GM13976 (cell line): ENCODE measurements around the gene COL9A2.

Source experiments
- DNase-seq: peaks from one replicate; pipeline ENCODE4 v3.0.0; 2012; ENCODE audit warnings: low spot score
- CTCF ChIP-seq: IDR thresholded peaks from 2 replicates; pipeline ENCODE4 v1.5.1; 2012; ENCODE audit warnings: borderline replicate concordance, mild to moderate bottlenecking; ENCODE audit not compliant: insufficient read depth; ENCODE audit errors: extremely low read depth, missing control alignments, control extremely low read depth
- in situ Hi-C: fragments of 300-500 bp; cut with MboI; formaldehyde crosslinking; loops from one replicate; pipeline ENCODE4 v1.12.0; 2022; ENCODE audit warnings: low sequenced_read_pairs, mixed read lengths, inconsistent platforms; ENCODE audit not compliant: unreplicated experiment

COL9A2 gene

GRCh38 chr1:40309374-40310128 is 7.5 kb downstream of the COL9A2 start:
- in situ Hi-C loops: no loop called here
- no peak for DNase-seq
- TF ChIP-seq CTCF: no peak

- no peak for DNase-seq
- in situ Hi-C loops: no loop called here
- no peak for TF ChIP-seq CTCF
These were observed 8.9 kb downstream of the COL9A2 start for GRCh38 chr1:40308036-40308727.

GRCh38 chr1:40307186-40307585 is 9.9 kb downstream of the COL9A2 start:
- in situ Hi-C loops: no loop called here
- no peak for DNase-seq
- no peak for TF ChIP-seq CTCF

- DNase-seq: no peak
- TF ChIP-seq CTCF: no peak
- in situ Hi-C loops: no loop called here
These were observed 10.8 kb downstream of the COL9A2 start for GRCh38 chr1:40306296-40306695.

GRCh38 chr1:40305871-40306270 is 11.2 kb downstream of the COL9A2 start:
- no peak for TF ChIP-seq CTCF
- in situ Hi-C loops: no loop called here
- DNase-seq: no peak

- DNase-seq: no peak
- TF ChIP-seq CTCF: no peak
- in situ Hi-C loops: no loop called here
These were observed 11.6 kb downstream of the COL9A2 start for GRCh38 chr1:40305451-40305850.
